MCF 10A (cell line): ENCODE measurements around the gene KCND2. TPM values are rescaled to one million over a fixed set of nuclear protein-coding genes. Genes with fewer than 3 reads are reported as not detected.

Experiments
- BruUV-seq: library from RNA; stranded (reverse); fragments of 400-500 nt; replicated peaks from 2 replicates; lab custom pipeline; 2021; lab: Mats Ljungman, UMichigan
- CTCF ChIA-PET: fragments of 300-600 bp; sonication (Branson Sonifier 250); formaldehyde crosslinking; extraction: SDS; loops from one replicate; lab custom pipeline; 2021; ENCODE audit warnings: antibody characterized with exemption, inconsistent platforms; lab: Yijun Ruan, JAX
- POLR2A ChIA-PET: fragments of 300-600, 350-650 bp; sonication (Branson Sonifier 250); formaldehyde crosslinking; extraction: SDS; loops from one replicate; lab custom pipeline; 2020; ENCODE audit warnings: antibody characterized with exemption, inconsistent platforms; lab: Yijun Ruan, JAX
- DNase-seq: peaks from one replicate; pipeline ENCODE4 v3.0.0-alpha.2; 2018; ENCODE audit not compliant: unreplicated experiment
- H3K27ac Mint-ChIP-seq: one replicate; pipeline ENCODE4 v1.8.0; 2022; ENCODE audit warnings: mild to moderate bottlenecking, low read depth, mixed read lengths; ENCODE audit not compliant: unreplicated experiment
- H3K27me3 Mint-ChIP-seq: one replicate; pipeline ENCODE4 v1.8.0; 2022; ENCODE audit warnings: mixed read lengths; ENCODE audit not compliant: insufficient read depth, unreplicated experiment
- H3K36me3 Mint-ChIP-seq: one replicate; pipeline ENCODE4 v1.8.0; 2022; ENCODE audit warnings: mild to moderate bottlenecking, moderate library complexity, mixed read lengths; ENCODE audit not compliant: insufficient read depth, unreplicated experiment
- H3K4me1 Mint-ChIP-seq: one replicate; pipeline ENCODE4 v1.8.0; 2022; ENCODE audit warnings: mixed read lengths; ENCODE audit not compliant: insufficient read depth, unreplicated experiment
- H3K4me3 Mint-ChIP-seq: one replicate; pipeline ENCODE4 v1.8.0; 2022; ENCODE audit warnings: mild to moderate bottlenecking, moderate library complexity, mixed read lengths; ENCODE audit not compliant: unreplicated experiment
- H3K9me3 Mint-ChIP-seq: one replicate; pipeline ENCODE4 v1.8.0; 2022; ENCODE audit warnings: mixed read lengths; ENCODE audit not compliant: unreplicated experiment
- intact Hi-C: fragments of 100-400 bp; cut with micrococcal nuclease; formaldehyde crosslinking; loops from 2 replicates; pipeline ENCODE4 v1.14.1; 2022
- total RNA-seq: library from RNA; stranded (reverse); gene quantifications from 2 replicates; pipeline ENCODE4 v1.2.3, GENCODE V29; 2022
- TF ChIP-seq, protein P1 (sequence below): fragments of 200-600 bp; IDR thresholded peaks from one replicate; pipeline ENCODE4 v1.8.0; 2022; ENCODE audit warnings: antibody characterized with exemption, mild to moderate bottlenecking; ENCODE audit not compliant: unreplicated experiment

Gene KCND2
- total RNA-seq, 1 experiment from 2014 or later, result not detected

DNA sequence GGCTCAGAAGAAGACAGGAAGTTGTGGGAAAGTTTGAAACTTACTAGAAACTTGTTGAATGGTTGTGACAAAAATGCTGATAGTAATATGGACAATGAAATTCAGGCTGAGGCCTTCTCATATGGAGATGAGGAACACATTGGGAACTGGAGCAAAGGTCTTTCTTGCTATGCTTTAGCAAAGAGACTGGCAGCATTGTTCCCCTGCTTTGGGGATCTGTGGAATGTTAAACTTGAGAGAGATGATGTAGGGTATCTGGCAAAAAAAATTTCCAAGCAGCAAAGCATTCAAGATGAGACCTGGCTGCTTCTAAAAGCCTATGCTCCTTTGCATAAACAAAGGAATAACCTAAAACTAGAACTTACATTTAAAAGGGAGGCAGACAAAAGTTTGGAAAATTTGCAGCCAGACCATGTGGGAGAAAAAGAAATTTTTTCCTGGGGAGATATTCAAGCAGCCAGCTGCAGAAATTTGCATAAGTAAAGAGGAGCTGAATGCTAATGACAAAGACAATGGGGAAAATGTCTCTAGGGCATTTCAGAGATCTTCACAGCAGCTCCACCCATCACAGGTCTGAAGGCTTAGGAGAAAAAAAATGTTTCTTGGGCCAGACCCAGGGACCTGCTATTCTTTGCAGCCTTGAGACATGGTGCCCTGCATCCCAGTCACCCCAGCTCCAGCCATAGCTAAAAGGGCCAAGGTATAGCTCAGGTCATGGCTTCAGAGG lies 16.5 kb upstream of the KCND2 start:
- POLR2A ChIA-PET, result no interaction called here

DNA sequence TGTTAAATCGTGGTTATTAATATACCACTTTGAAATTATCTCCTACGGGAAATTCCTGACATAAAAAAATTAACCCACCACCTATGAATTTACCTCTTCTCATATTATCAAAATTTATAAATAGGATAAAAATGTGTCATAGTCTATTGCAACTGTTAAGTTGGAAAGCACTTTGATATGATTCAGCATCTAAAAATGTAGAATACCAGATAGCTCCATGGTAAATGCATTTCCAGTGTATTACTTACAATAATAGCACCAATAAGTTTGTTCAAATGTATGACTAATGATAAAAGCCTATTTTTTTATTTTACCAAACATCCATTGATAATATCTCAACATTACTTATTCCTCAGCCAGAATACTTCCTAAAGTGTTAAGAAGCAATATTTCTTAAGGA lies 13.6 kb upstream of the KCND2 start:
- intact Hi-C loops, result no loop called here

More for the DNA sequence above, 16.5 kb upstream of the KCND2 start:
- Mint-ChIP-seq H3K4me1 (no peaks in the 10 kb centered on the region), H3K27ac (no peak overlapping the region), H3K27me3 (peaks cover 10% of the 10 kb centered on the region), H3K4me3 (no peak overlapping the region), H3K9me3 (peaks cover 20% of the 10 kb centered on the region), H3K36me3 (no peaks in the 10 kb centered on the region)
- TF ChIP-seq, protein P1, sequence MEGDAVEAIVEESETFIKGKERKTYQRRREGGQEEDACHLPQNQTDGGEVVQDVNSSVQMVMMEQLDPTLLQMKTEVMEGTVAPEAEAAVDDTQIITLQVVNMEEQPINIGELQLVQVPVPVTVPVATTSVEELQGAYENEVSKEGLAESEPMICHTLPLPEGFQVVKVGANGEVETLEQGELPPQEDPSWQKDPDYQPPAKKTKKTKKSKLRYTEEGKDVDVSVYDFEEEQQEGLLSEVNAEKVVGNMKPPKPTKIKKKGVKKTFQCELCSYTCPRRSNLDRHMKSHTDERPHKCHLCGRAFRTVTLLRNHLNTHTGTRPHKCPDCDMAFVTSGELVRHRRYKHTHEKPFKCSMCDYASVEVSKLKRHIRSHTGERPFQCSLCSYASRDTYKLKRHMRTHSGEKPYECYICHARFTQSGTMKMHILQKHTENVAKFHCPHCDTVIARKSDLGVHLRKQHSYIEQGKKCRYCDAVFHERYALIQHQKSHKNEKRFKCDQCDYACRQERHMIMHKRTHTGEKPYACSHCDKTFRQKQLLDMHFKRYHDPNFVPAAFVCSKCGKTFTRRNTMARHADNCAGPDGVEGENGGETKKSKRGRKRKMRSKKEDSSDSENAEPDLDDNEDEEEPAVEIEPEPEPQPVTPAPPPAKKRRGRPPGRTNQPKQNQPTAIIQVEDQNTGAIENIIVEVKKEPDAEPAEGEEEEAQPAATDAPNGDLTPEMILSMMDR, result no peak
- BruUV-seq, result no TSS peak
- no peak for DNase-seq
- CTCF ChIA-PET, result interaction anchor here (0.9 kb wide), 1 partner anchor 14 kb away, joined by 4 read pairs; no protein-coding TSS in a partner anchor
- intact Hi-C loops, result no loop called here

DNA sequence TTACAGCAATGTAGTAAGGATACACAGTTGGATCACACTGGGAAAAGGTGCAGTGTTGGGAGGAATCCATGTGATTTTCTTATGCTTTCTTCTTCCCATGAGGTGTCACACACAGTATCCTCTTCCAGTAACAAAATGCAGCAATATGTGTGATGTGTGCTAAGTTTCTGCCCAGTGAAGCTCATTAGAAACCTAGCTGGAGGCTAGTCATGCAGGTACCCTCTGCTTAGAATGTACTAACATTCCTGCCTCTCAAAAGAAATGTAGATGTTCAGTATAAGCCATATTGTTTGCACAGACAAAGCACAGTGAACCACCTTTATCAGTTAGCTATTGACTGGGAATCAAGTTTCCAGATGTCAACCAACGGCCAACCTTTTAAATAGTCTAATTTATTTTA lies 12.9 kb upstream of the KCND2 start:
- ChIA-PET CTCF (no interaction called here), POLR2A (no interaction called here)
- no peak for DNase-seq
- Mint-ChIP-seq H3K9me3 (peaks cover 12% of the 10 kb centered on the region), H3K27me3 (no peaks in the 10 kb centered on the region), H3K4me1 (no peaks in the 10 kb centered on the region), H3K36me3 (no peaks in the 10 kb centered on the region), H3K27ac (no peak overlapping the region), H3K4me3 (no peak overlapping the region)
- TF ChIP-seq, protein P1, result no peak
- no TSS peak for BruUV-seq
- intact Hi-C loops, result no loop called here

More for the DNA sequence above, 13.6 kb upstream of the KCND2 start:
- Mint-ChIP-seq H3K36me3 (no peaks in the 10 kb centered on the region), H3K4me3 (no peak overlapping the region), H3K27me3 (no peaks in the 10 kb centered on the region), H3K9me3 (peaks cover 16% of the 10 kb centered on the region), H3K4me1 (no peaks in the 10 kb centered on the region), H3K27ac (no peak overlapping the region)
- DNase-seq, result no peak
- POLR2A ChIA-PET, result no interaction called here
- CTCF ChIA-PET, result no interaction called here
- no TSS peak for BruUV-seq
- TF ChIP-seq, protein P1, result no peak

DNA sequence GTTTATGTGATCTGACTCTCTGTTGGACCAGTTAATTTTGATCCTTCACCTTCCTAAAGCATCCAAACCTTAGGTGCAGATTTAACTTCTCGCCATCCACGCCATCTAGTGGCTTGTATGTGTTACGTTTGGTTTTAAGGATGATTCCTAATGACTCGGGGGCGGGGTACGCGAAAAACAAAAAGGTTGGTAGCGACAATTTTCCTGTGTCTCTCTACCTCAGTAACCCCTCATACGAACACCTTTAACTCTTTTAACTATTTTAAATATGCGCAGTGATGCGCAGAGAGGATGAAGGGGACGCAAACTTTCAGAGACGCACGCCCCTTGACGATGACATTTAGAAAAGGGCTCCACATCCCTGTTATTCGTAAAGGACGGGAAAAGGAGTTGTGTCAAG lies 714 bp upstream of the KCND2 start:
- no peak overlapping the region for H3K27ac Mint-ChIP-seq
- DNase-seq, result peak; percentile 51
- intact Hi-C loops, result loop anchor here (1.0 kb wide), 3 partner anchors 283 to 1002 kb away; no protein-coding TSS in a partner anchor

More for the DNA sequence above, 714 bp upstream of the KCND2 start:
- peaks cover 72% of the 10 kb centered on the region for H3K27me3 Mint-ChIP-seq
- ChIA-PET CTCF (interaction anchor here (1.0 kb wide), 1 partner anchor 9 kb away, joined by 3 read pairs; no protein-coding TSS in a partner anchor), POLR2A (no interaction called here)
- no TSS peak for BruUV-seq
- H3K4me1 Mint-ChIP-seq, result no peaks in the 10 kb centered on the region
- no peaks in the 10 kb centered on the region for H3K9me3 Mint-ChIP-seq
- no peaks in the 10 kb centered on the region for H3K36me3 Mint-ChIP-seq
- TF ChIP-seq, protein P1, result peak; percentile 57
- H3K4me3 Mint-ChIP-seq, result peak overlapping the region; percentile 43
